GM23338 (cell line): Measurements from ENCODE around the gene YWHAE. TPM values are rescaled to one million over a fixed set of nuclear protein-coding genes. Genes with fewer than 3 reads are reported as not detected.

ENCODE experiments used
- ATAC-seq: fragments of 200-7000 bp; cut with Tn5 transposase; 3 replicates; pipeline ENCODE4 v1.9.1; 2020
- DNase-seq: peaks from one replicate; pipeline ENCODE4 v3.0.0-alpha.2; 2015; ENCODE audit warnings: low spot score
- H2AFZ ChIP-seq: fragments of 200-600 bp; sonication (generic); 2 replicates; pipeline ENCODE4 v1.8.0; 2016; ENCODE audit warnings: antibody characterized with exemption, mild to moderate bottlenecking, moderate library complexity
- H3F3A ChIP-seq: fragments of 200-600 bp; sonication (generic); replicated peaks from 2 replicates; pipeline ENCODE4 v1.8.0; 2017; ENCODE audit warnings: antibody characterized with exemption, mixed run types, low read depth
- H3K27ac ChIP-seq: fragments of 200-600 bp; sonication (generic); 2 replicates; pipeline ENCODE4 v1.6.1; 2016; ENCODE audit warnings: low read depth
- H3K27me3 ChIP-seq: fragments of 200-600 bp; sonication (generic); 2 replicates; pipeline ENCODE4 v1.8.0; 2016; ENCODE audit warnings: mild to moderate bottlenecking, mixed run types, moderate library complexity; ENCODE audit not compliant: insufficient read depth
- H3K36me3 ChIP-seq: fragments of 200-600 bp; sonication (generic); 2 replicates; pipeline ENCODE4 v1.8.0; 2016; ENCODE audit warnings: mild to moderate bottlenecking; ENCODE audit not compliant: insufficient read depth
- H3K4me1 ChIP-seq: fragments of 200-600 bp; sonication (generic); 2 replicates; pipeline ENCODE4 v1.8.0; 2016; ENCODE audit warnings: mild to moderate bottlenecking, moderate library complexity; ENCODE audit not compliant: insufficient read depth
- H3K4me2 ChIP-seq: fragments of 200-600 bp; sonication (generic); 2 replicates; pipeline ENCODE4 v1.7.1; 2017; ENCODE audit warnings: mixed run types
- H3K4me3 ChIP-seq: fragments of 200-600 bp; sonication (generic); 2 replicates; pipeline ENCODE4 v1.6.1; 2016; ENCODE audit warnings: mixed run types
- H3K79me2 ChIP-seq: fragments of 200-600 bp; sonication (generic); replicated peaks from 2 replicates; pipeline ENCODE4 v1.8.0; 2017; ENCODE audit warnings: mild to moderate bottlenecking; ENCODE audit not compliant: insufficient read depth
- H3K9me2 ChIP-seq: fragments of 200-600 bp; sonication (generic); 2 replicates; pipeline ENCODE4 v1.8.0; 2017; ENCODE audit not compliant: insufficient read depth
- H4K20me1 ChIP-seq: fragments of 200-600 bp; sonication (generic); replicated peaks from 2 replicates; pipeline ENCODE4 v1.8.0; 2017; ENCODE audit warnings: mild to moderate bottlenecking; ENCODE audit not compliant: insufficient read depth
- H3K27ac Mint-ChIP-seq: 2 replicates; pipeline ENCODE4 v1.8.0; 2020; ENCODE audit warnings: inconsistent platforms, mild to moderate bottlenecking, moderate library complexity, mixed read lengths
- H3K27me3 Mint-ChIP-seq: 3 replicates; pipeline ENCODE4 v1.8.0; 2022; ENCODE audit warnings: low read depth, mild to moderate bottlenecking, moderate library complexity, mixed read lengths, inconsistent platforms; ENCODE audit not compliant: insufficient read depth, poor library complexity
- H3K36me3 Mint-ChIP-seq: 3 replicates; pipeline ENCODE4 v1.8.0; 2021; ENCODE audit warnings: low read depth, mild to moderate bottlenecking, inconsistent platforms, moderate library complexity, mixed read lengths
- H3K4me1 Mint-ChIP-seq: 3 replicates; pipeline ENCODE4 v1.8.0; 2020; ENCODE audit warnings: mild to moderate bottlenecking, inconsistent platforms, mixed read lengths
- H3K4me3 Mint-ChIP-seq: 3 replicates; pipeline ENCODE4 v1.8.0; 2021; ENCODE audit warnings: moderate library complexity, mild to moderate bottlenecking, inconsistent platforms, mixed read lengths
- H3K9me3 Mint-ChIP-seq: 3 replicates; pipeline ENCODE4 v1.8.0; 2020; ENCODE audit warnings: moderate library complexity, mild to moderate bottlenecking, inconsistent platforms, mixed read lengths
- CREB1 ChIP-seq: fragments of 250-450 bp; sonication (Bioruptor Pico); IDR thresholded peaks from 2 replicates; pipeline ENCODE4 v1.5.0; 2020; ENCODE audit warnings: low read depth, mild to moderate bottlenecking, moderate library complexity
- CTCF ChIP-seq, 2 experiments: fragments of 200-600 bp in 1 of 2; sonication (generic) in 1 of 2; conservative IDR thresholded peaks; 2 replicates each; pipeline versions ENCODE4 v1.5.1 to v1.6.1; 2016 to 2017; ENCODE audit warnings: antibody characterized with exemption in 2 of 2, low read depth in 2 of 2, mild to moderate bottlenecking in 2 of 2, moderate library complexity in 1 of 2
- EZH2 ChIP-seq: fragments of 200-600 bp; sonication (generic); IDR thresholded peaks from one replicate; pipeline ENCODE4 v1.8.0; 2017; ENCODE audit warnings: antibody characterized with exemption, mild to moderate bottlenecking, low read depth; ENCODE audit not compliant: unreplicated experiment
- EZH2phosphoT487 ChIP-seq: fragments of 200-600 bp; sonication (generic); IDR thresholded peaks from one replicate; pipeline ENCODE4 v1.8.1; 2018; ENCODE audit warnings: antibody characterized with exemption; ENCODE audit not compliant: unreplicated experiment
- JUNB ChIP-seq: IDR thresholded peaks from one replicate; pipeline ENCODE4 v1.6.1; 2016; ENCODE audit warnings: antibody characterized with exemption; ENCODE audit not compliant: unreplicated experiment
- NANOG ChIP-seq: IDR thresholded peaks from 2 replicates; pipeline ENCODE4 v1.6.1; 2016; ENCODE audit warnings: antibody characterized with exemption, borderline replicate concordance
- POLR2AphosphoS5 ChIP-seq: IDR thresholded peaks from 2 replicates; pipeline ENCODE4 v1.6.1; 2016; ENCODE audit warnings: antibody characterized with exemption, low read depth
- STAT1 ChIP-seq: IDR thresholded peaks from one replicate; pipeline ENCODE4 v1.6.1; 2016; ENCODE audit warnings: antibody characterized with exemption; ENCODE audit not compliant: unreplicated experiment
- ZNF114 ChIP-seq: fragments of 250-450 bp; sonication (Bioruptor Pico); IDR thresholded peaks from 2 replicates; pipeline ENCODE4 v1.5.0; 2020; ENCODE audit warnings: mild to moderate bottlenecking, moderate library complexity
- ZNF331 ChIP-seq: fragments of 250-450 bp; sonication (Bioruptor Pico); IDR thresholded peaks from 2 replicates; pipeline ENCODE4 v1.5.0; 2020; ENCODE audit warnings: low read depth, mild to moderate bottlenecking, moderate library complexity
- long read RNA-seq: library from polyadenylated mRNA; unstranded; transcript quantifications from one replicate; pipeline ENCODE4 v2.0.0, GENCODE V29; 2020; ENCODE audit not compliant: unreplicated experiment
- polyA plus RNA-seq: library from polyadenylated mRNA; unstranded; fragments of >200 nt; fragmentation: Nextera tagmentation; extraction: Ambion mirVana; gene quantifications from 2 replicates; pipeline ENCODE4 v1.2.1, GENCODE V29; 2016
- total RNA-seq: library from RNA; depleted of rRNA; stranded (reverse); fragments of >200 nt; shearing (Covaris generic); gene quantifications from 2 replicates; pipeline ENCODE4 v1.2.3, GENCODE V29; 2014; rRNA removed
- TF ChIP-seq, protein P1 (sequence below): IDR thresholded peaks from 2 replicates; pipeline ENCODE4 v1.6.1; 2016; ENCODE audit warnings: antibody characterized with exemption
- TF ChIP-seq, protein P2 (sequence below): IDR thresholded peaks from one replicate; pipeline ENCODE4 v1.6.1; 2018; ENCODE audit warnings: antibody characterized with exemption; ENCODE audit not compliant: unreplicated experiment

The YWHAE gene
- total RNA-seq = 1,251 and 1,409 TPM in 2 replicates
- 1,271 and 1,283 TPM in 2 replicates for polyA plus RNA-seq
- long read RNA-seq, transcript YWHAE-205 (2 exons, 465 nt) = minor isoform, 10 of 450 reads
- long read RNA-seq, transcript YWHAE-201 (6 exons, 2,211 nt) = major isoform, 367 of 450 reads
- long read RNA-seq, transcript YWHAE-208 (7 exons, 1,818 nt) = minor isoform, 7 of 450 reads
- long read RNA-seq, partial matches to known transcripts = 4 of 450 reads
- long read RNA-seq, other reads (novel, unspliced or antisense) = 61 of 450 reads

GRCh38 chr17:1399679-1400512 is at the start of gene YWHAE:
Gene YWHAE (minus strand): TSS chr17:1400222. CDS start chr17:1400110, 112 bp downstream.
- Histone ChIP-seq H3K36me3 (no peaks in the 10 kb centered on the region), H3K4me2 (peak within 1 kb of the TSS; percentile 91), H3K27me3 (no peaks in the 10 kb centered on the region), H3K27ac (peak within 1 kb of the TSS; percentile 99), H3K9me2 (no peaks in the 10 kb centered on the region), H3K79me2 (peaks cover 49% of the 10 kb centered on the region), H3F3A (no peaks in the 10 kb centered on the region; the same call in 1 of the 2 replicates), H3K4me3 (peak within 1 kb of the TSS; percentile 92), H3K4me1 (peaks cover 26% of the 10 kb centered on the region), H4K20me1 (peaks cover 34% of the 10 kb centered on the region), H2AFZ (peak within 1 kb of the TSS; percentile 98)
- ATAC-seq (peak; percentile 91), DNase-seq (peak; percentile 99)
- H3K27ac Mint-ChIP-seq = peak within 1 kb of the TSS; percentile 100
- H3K4me1 Mint-ChIP-seq = peaks cover 18% of the 10 kb centered on the region
- peaks cover 46% of the 10 kb centered on the region for H3K36me3 Mint-ChIP-seq
- TF ChIP-seq POLR2AphosphoS5 (peak; percentile 93), CREB1 (no peak), ZNF114 (CRISPR knock-in tag) (0 out of 2 replicates have a peak, but pooled peaks have one; percentile 28), NANOG (no peak)
- TF ChIP-seq, protein P1, sequence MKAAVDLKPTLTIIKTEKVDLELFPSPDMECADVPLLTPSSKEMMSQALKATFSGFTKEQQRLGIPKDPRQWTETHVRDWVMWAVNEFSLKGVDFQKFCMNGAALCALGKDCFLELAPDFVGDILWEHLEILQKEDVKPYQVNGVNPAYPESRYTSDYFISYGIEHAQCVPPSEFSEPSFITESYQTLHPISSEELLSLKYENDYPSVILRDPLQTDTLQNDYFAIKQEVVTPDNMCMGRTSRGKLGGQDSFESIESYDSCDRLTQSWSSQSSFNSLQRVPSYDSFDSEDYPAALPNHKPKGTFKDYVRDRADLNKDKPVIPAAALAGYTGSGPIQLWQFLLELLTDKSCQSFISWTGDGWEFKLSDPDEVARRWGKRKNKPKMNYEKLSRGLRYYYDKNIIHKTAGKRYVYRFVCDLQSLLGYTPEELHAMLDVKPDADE = peak; percentile 45
- H3K9me3 Mint-ChIP-seq = peaks cover 3% of the 10 kb centered on the region; the same call in 2 of the 3 replicates
- H3K27me3 Mint-ChIP-seq = peaks cover 11% of the 10 kb centered on the region
- peak within 1 kb of the TSS; percentile 99 for H3K4me3 Mint-ChIP-seq

DNA sequence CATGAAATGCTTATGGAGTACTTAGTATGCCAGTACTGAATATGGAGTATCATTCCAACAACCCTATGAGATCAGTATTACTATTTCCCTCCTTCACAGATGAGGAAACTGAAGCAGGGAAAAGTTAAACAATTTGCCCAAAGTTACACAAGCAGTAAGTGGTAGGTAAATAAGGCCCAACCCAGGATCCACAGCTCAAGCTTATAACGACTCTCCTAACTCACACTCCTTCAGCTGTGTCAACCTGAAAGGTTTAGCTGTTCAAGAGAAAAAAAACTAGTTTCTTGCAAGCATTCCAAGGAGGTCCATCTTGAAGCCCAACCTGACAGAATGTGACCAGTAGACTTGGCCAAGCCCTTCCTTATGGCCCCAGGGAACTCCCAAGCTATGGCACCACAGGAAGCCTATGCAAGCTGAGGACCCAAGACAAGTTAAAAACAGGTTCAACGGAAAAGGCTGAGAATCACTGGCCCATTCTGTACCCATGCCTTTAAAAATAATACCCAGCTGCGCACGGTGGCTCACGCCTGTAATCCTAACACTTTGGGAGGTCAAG is 49.5 kb upstream of the YWHAE start:
- Histone ChIP-seq H3K27me3 (no peaks in the 10 kb centered on the region), H3K4me2 (no peak overlapping the region), H3K4me1 (no peaks in the 10 kb centered on the region), H3K9me2 (no peaks in the 10 kb centered on the region), H3K36me3 (peaks cover 5% of the 10 kb centered on the region), H2AFZ (no peak overlapping the region), H3F3A (peaks cover 10% of the 10 kb centered on the region; the same call in 1 of the 2 replicates), H3K79me2 (peaks cover 100% of the 10 kb centered on the region), H4K20me1 (peaks cover 85% of the 10 kb centered on the region), H3K27ac (no peak overlapping the region), H3K4me3 (no peak overlapping the region)
- peaks cover 16% of the 10 kb centered on the region for H3K4me1 Mint-ChIP-seq
- H3K4me3 Mint-ChIP-seq = no peak overlapping the region
- H3K27ac Mint-ChIP-seq = no peak overlapping the region
- H3K27me3 Mint-ChIP-seq = no peaks in the 10 kb centered on the region
- DNase-seq (no peak), ATAC-seq (no peak)
- H3K9me3 Mint-ChIP-seq = no peaks in the 10 kb centered on the region
- peaks cover 38% of the 10 kb centered on the region for H3K36me3 Mint-ChIP-seq
- TF ChIP-seq, protein P2, sequence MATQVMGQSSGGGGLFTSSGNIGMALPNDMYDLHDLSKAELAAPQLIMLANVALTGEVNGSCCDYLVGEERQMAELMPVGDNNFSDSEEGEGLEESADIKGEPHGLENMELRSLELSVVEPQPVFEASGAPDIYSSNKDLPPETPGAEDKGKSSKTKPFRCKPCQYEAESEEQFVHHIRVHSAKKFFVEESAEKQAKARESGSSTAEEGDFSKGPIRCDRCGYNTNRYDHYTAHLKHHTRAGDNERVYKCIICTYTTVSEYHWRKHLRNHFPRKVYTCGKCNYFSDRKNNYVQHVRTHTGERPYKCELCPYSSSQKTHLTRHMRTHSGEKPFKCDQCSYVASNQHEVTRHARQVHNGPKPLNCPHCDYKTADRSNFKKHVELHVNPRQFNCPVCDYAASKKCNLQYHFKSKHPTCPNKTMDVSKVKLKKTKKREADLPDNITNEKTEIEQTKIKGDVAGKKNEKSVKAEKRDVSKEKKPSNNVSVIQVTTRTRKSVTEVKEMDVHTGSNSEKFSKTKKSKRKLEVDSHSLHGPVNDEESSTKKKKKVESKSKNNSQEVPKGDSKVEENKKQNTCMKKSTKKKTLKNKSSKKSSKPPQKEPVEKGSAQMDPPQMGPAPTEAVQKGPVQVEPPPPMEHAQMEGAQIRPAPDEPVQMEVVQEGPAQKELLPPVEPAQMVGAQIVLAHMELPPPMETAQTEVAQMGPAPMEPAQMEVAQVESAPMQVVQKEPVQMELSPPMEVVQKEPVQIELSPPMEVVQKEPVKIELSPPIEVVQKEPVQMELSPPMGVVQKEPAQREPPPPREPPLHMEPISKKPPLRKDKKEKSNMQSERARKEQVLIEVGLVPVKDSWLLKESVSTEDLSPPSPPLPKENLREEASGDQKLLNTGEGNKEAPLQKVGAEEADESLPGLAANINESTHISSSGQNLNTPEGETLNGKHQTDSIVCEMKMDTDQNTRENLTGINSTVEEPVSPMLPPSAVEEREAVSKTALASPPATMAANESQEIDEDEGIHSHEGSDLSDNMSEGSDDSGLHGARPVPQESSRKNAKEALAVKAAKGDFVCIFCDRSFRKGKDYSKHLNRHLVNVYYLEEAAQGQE = no peak
- TF ChIP-seq JUNB (no peak), EZH2 (no peak), ZNF114 (CRISPR knock-in tag) (no peak), NANOG (no peak), CTCF (conservative IDR thresholded peaks at IDR 0.05; ENCODE audit: low read depth in 2 of 2) (no peak), STAT1 (no peak), ZNF331 (CRISPR knock-in tag) (no peak), EZH2phosphoT487 (no peak)
